A549 treated with CpdA at 1 μM for 4 hours (cell line): ENCODE results near the gene VSIG10. TPM values are rescaled to one million over a fixed set of nuclear protein-coding genes. Genes with fewer than 3 reads are reported as not detected.

ENCODE experiments used
- total RNA-seq: library from RNA; stranded (reverse); fragments of 200-300 nt; extraction: Qiagen RNA extraction; gene quantifications from 5 replicates; pipeline ENCODE4 v1.2.3, GENCODE V29; 2022; ENCODE audit warnings: low read depth

Gene VSIG10
- total RNA-seq, result 17.7 to 21.8 TPM (median 19.0 TPM) in 5 replicates

GRCh38 chr12:118103601-118104382 is at the start of gene VSIG10:
TSS of gene VSIG10 (minus strand) at chr12:118104011. CDS start at chr12:118103671, 340 bp downstream.

GRCh38 chr12:118135788-118136558 is 32.2 kb upstream of the VSIG10 start, which contains the start of gene PEBP1:
TSS of gene PEBP1 (plus strand) at chr12:118136124. CDS start at chr12:118136210, 86 bp downstream.

GRCh38 chr12:118061011-118061872 is 42.6 kb downstream of the VSIG10 start, which contains the start of gene WSB2:
TSS of gene WSB2 (minus strand) at chr12:118061179. CDS start at chr12:118061048, 131 bp downstream.

GRCh38 chr12:118016424-118017264 is 87.2 kb downstream of the VSIG10 start, which contains the start of gene RFC5:
TSS of gene RFC5 (plus strand) at chr12:118016703. CDS start at chr12:118016828, 125 bp downstream.

Other genes with a start within 250 kb of the VSIG10 start
- gene KSR2, start 135.0 kb downstream of the VSIG10 start, total RNA-seq, result 0.66 to 0.83 TPM (median 0.68 TPM) in 5 replicates
- gene RFC5, start 87.3 kb downstream of the VSIG10 start, total RNA-seq, result 40.7 to 49.0 TPM (median 41.7 TPM) in 5 replicates
- 68.6 to 73.1 TPM (median 69.4 TPM) in 5 replicates for gene WSB2, start 42.8 kb downstream of the VSIG10 start, total RNA-seq
- gene PEBP1, start 32.1 kb upstream of the VSIG10 start, total RNA-seq, result 223 to 289 TPM (median 266 TPM) in 5 replicates